ENCODE measurements around the gene SLCO1B3.

The SLCO1B3 gene

GRCh38 chr12:20885116-20885515 is 74.6 kb downstream of the SLCO1B3 start:
- no peak for DNase-seq (ENCODE audit: low read depth in 2 of 2)

GRCh38 chr12:20885552-20885951 is 75.0 kb downstream of the SLCO1B3 start:
- no peak for DNase-seq (ENCODE audit: low read depth in 2 of 2)

DNA sequence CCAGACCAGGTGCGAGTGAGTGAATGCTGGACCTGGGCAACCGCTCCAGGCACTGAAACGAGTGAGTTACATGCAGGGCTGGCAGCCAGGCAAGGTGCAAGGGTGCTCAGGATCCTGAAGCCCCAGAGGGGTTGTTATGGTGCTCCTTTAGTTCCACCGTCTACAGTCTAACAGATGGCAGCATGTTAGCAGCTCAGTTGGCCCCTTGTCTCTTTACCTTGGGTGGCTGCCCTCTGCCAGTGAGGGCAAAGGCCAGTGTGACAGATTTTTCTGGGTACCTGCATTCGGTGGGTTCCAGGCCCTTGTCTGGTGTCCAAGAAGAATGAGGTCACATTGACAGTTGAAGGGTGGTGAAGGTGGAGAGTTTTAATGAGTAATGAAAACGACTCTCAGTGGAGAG is 106.8 kb downstream of the SLCO1B3 start:
- DNase-seq (ENCODE audit: low read depth in 2 of 2), result no peak

- DNase-seq (ENCODE audit: low read depth in 2 of 2), result no peak
Measured at GRCh38 chr12:20917819-20918218, 107.3 kb downstream of the SLCO1B3 start.

- no peak for DNase-seq (ENCODE audit: low read depth in 2 of 2)
Measured at GRCh38 chr12:20931894-20932293, 121.4 kb downstream of the SLCO1B3 start.

GRCh38 chr12:20946732-20947131 is 136.2 kb downstream of the SLCO1B3 start:
- DNase-seq (ENCODE audit: low read depth in 2 of 2), result no peak

DNA sequence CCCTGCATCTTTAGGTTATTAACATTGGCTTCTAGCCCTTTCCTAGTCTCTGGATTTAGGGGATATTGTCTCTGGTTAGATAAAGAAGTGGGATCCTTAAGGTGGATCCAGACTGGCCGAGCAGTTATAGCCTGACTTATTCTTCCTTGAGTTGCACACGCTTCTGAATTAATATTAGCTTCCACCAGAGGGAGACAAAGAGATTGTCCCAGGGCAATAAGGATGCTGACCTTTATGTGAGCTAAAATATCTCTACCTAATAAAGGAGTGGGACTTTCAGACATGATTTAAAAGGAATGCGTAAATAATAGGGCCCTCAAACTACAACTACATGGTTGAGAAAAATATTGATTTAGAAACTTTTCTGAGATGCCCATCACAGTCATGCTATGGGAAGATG is 139.7 kb downstream of the SLCO1B3 start:
- DNase-seq (ENCODE audit: low read depth in 2 of 2), result no peak

DNA sequence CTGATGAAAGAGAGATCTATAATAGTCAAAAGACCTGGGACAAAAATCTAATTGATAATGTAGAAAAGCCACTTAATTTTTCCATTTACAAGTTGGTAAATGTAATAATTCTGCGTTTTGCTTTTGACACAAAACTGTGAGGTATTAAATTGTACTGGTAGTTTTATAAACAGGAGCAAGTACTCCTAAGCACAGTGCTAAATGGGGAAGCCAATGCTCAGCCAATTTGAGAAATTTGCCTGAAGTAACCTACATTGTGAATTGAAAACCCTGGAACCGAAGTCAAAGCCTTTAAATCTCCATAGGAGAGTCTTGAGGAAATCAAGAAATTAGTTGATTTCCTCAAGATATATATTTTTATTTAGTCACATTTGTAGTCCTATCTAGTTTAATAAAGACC is 152.8 kb downstream of the SLCO1B3 start:
- DNase-seq (ENCODE audit: low read depth in 2 of 2), result no peak

GRCh38 chr12:20963762-20964161 is 153.3 kb downstream of the SLCO1B3 start:
- DNase-seq (ENCODE audit: low read depth in 2 of 2), result no peak
